Thyroid gland (tissue), 4 donors: ENCODE measurements around the gene CALU.

ENCODE experiments used
- CTCF ChIP-seq, 6 experiments: fragments of 200-600 bp in 3 of 6; fragments of 450-650 bp in 3 of 6; sonication (generic) in 3 of 6; IDR thresholded peaks; one replicate each; pipeline ENCODE4 v1.5.1; 2016 to 2019; ENCODE audit warnings: antibody characterized with exemption in 6 of 6, mild to moderate bottlenecking in 2 of 6, inconsistent platforms in 1 of 6, moderate library complexity in 1 of 6
- POLR2A ChIP-seq, 2 donors: fragments of 450-650 bp; IDR thresholded peaks; one replicate each; pipeline ENCODE4 v1.6.1; 2017; ENCODE audit warnings: antibody characterized with exemption in 2 of 2, mild to moderate bottlenecking in 2 of 2, moderate library complexity in 1 of 2

GRCh38 chr7:128774921-128775320 lies 35.8 kb downstream of the CALU start:
- TF ChIP-seq CTCF (IDR thresholded peaks at IDR 0.05) (no peak), POLR2A (IDR thresholded peaks at IDR 0.05) (no peak)
